GM19351 (cell line): Measurements from ENCODE around the gene ZNHIT1.

Experiments
- ATAC-seq: cut with Tn5 transposase; IDR thresholded peaks from one replicate; pipeline ENCODE4 v1.9.1; 2021; ENCODE audit warnings: mild to moderate bottlenecking, moderate library complexity; ENCODE audit not compliant: unreplicated experiment

Gene ZNHIT1

GRCh38 chr7:101217388-101218235 lies at the start of gene ZNHIT1, which contains the start of gene PLOD3:
Gene ZNHIT1 (plus strand): TSS chr7:101218165. CDS start chr7:101218196, 31 bp downstream.
Gene PLOD3 (minus strand): TSS chr7:101217581. CDS start chr7:101217274, 307 bp downstream.
- ATAC-seq = peak; percentile 72

DNA sequence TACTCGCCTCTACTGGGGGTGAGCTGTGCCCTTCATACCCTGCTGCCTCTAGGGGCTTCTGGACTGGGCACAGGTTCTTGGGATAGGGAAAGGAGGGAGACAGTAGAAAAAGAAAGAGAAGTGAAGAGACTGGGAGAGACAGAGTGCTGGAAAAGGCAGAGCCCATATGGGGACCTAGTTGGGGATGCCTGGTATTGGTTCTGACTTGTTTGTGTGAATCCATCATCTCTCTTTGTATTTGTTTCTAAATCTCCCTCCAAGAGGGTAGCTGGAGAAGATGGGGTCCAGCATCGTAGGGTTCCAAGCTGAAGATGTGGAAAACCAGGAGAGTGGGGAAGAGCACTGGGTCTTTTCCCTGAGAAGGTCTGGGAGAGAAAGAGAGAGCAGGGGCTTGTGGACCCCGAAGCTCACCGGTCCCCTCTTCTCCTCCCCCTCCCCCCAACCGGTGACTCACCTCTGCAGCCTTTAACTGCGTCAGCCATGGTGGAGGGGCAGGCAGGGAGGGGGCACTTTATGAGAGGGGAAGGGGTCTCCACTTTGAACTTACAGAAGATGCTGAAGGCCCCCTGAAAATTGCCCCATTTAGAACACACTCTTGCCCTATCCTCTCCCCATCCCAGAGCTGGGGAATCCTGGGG lies 49.4 kb upstream of the ZNHIT1 start:
- ATAC-seq = no peak

- ATAC-seq = no peak
These were observed 48.7 kb upstream of the ZNHIT1 start for GRCh38 chr7:101169110-101169837.

GRCh38 chr7:101169838-101170551 lies 48.0 kb upstream of the ZNHIT1 start:
- no peak for ATAC-seq

DNA sequence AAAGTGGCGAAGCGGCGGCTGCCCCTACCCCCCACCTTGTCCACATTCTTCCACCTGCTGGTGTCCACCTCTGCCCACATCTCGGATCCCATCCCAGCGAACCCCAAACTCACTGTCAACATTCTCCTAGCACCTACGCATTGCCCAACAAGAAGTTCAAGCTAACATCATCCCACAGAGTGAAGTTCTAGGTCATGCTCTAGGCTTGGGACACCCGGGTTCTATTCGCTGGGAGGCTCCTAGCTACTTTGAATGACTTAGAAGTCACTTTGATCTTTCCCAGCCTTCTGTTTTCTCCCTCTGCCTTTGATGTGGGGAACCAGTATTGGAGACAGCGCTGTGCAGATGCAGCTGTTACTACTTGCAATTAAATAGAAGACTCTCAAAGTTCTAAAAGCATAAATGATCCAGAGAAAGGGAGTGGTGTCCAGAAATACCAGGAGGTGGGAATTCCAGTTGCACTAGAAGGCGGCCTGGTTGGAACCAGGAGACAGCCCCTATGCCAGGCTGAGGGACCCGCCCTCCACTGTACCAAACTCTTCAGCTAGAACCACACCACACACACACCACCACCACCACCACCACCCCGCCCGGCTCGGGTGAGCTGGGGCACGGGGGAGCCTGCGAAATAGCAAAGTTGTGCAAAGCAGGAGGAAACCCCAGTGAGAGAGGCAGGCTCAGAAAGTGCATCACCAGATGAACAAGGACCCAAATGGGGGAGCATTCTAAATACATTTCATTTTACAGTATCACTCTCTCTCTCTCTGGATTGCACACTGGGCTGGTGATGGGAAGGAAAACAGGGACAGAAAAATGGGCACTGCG lies 47.1 kb upstream of the ZNHIT1 start:
- no peak for ATAC-seq

DNA sequence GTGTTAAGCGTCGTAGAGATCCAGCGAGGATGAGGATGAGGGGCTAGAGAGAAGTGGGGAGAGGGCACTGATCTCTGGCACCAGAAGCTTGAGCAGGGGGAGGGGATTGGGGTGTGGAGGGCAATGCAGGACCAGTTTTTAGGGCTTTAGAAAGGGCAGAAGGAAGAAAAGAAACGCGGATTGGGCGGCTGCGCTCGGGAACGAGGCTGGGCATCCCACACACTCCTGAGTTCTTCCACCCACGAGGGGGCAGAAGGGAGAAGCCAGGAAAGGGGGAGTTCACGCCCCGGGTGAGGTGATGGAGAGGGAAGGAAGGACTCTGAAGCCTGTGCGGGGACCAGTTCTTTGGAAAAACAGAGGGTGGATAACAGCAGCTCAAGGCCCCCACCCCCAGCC lies 46.5 kb upstream of the ZNHIT1 start:
- ATAC-seq = no peak

DNA sequence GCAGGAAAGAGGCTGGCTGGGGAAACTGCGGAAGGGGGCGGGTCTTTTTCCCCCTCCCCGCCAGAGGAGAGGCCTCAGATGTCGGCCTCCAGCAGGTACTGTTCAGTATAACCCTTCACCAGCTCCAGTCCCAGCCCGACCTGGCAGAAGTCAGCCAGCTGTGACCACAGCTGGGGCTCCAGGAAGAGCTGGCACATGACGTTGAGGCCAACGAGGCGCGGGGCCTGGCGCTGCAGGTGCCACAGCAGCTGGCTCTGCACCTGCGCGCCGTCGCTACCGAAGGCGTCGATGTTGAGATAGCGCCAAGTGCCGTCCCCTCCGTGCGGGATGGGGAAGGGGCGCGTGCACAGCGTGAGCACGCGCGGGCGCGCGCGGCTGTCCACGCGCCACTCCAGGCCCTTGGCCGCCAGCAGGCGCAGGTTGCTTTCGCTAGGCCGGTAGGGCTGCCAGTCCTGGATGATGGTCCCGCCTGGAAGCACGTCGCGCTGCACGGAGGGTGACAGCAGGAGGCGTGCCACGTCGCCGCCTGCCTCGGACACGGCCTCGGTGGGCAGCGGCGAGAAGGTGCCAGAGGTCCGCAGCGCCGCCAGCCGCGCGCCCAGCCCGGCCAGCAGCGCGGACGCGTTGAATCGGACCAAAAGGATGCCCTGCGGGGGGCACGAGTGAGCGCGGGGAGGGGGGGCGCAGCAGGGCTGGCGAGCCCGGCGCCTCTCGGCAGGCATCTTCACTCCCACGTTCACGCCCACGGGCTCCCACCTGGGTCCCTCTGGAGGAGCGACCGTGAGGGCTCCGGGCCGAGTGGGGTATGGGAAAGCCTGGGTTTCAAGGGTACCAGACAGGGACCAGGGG lies 45.7 kb upstream of the ZNHIT1 start:
- no peak for ATAC-seq

DNA sequence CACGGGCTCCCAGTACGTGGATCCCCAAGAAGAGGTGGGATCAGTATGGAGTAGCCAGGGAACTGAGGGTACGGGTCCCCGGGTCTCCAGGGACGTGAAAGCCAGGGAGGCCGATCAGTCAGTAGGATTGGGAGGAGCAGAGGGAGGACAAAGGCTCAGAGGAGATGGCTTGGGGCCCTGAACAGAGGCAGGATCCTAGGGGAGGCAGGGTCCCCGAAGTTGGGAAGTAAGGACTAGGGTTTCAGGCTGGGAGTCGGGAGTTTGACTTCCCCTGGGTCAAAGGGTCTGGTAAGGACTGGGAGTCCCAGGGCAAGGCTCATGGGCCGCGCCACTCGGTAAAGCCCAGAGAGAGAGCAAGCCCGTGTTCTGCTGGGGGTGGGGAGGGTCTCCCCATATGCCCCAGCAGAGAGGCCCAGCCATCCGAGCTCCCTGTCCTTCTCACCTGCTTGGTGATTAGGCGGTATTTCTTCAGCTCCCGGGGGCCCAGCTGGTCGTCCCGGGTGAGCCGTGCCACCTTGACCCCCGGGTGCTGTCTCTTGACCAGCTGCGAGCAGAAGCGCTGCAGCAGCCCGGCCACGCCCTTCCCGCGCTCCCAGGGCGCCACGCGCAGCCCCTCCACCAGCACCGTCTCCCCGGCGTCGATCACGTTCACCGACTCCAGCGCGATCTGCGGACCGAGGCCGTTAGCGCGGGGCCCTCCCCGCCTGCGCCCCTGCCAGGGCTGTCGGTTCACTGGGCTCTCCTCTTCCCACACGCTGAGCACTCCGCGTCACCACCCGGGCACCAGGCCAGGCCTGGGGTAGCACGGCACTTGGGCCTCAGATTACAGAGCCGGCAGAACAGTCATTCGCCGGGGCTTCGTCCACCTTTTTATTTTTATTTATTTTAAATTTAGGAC lies 44.9 kb upstream of the ZNHIT1 start:
- no peak for ATAC-seq

GRCh38 chr7:101173752-101174244 lies 44.2 kb upstream of the ZNHIT1 start:
- peak; percentile 56 for ATAC-seq

DNA sequence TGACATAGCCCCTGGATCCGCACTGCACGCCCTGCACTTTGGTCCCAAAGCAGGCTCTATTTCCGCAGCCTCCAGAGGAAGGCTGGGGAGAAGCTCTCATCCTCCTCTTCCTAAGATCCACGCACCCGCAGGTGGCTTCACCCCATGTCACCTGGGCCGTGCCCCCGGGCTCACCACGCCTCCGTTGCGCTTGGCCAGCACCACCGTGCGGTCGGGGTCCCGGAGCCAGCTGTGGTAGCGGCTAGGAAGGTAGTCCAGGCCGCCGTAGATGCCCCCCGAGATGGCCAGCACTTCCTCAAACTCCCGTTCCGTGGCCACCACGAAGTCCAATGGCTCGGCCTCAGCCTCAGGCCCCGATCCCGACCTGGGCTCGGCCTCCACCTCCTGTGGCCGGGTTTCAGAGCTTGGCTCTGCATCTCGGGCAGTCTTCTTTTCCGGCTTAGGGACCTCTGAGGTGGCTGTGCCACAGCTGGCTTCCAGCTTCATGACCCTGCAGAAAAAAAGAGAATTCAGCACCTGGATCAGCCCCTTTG lies 43.6 kb upstream of the ZNHIT1 start:
- no peak for ATAC-seq

DNA sequence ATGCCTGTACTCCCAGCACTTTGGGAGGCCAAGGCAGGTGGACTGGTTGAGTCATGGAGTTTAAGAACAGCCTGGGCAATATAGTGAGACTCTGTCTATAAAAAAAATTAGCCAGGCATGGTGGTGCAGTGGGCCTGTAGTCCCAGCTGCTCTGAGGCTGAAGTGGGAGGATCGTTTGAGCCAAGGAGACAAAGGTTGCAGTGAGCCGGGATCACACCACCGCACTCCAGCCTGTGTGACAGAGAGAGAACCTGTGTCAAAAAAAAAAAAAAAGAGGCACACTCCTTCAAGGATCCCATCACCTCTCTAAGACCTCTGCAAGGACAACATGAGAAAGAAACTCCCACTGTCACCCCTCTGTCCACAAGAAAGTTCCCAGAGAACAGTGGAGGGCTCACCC lies 42.3 kb upstream of the ZNHIT1 start:
- no peak for ATAC-seq

GRCh38 chr7:101177644-101178043 lies 40.3 kb upstream of the ZNHIT1 start:
- ATAC-seq = no peak

DNA sequence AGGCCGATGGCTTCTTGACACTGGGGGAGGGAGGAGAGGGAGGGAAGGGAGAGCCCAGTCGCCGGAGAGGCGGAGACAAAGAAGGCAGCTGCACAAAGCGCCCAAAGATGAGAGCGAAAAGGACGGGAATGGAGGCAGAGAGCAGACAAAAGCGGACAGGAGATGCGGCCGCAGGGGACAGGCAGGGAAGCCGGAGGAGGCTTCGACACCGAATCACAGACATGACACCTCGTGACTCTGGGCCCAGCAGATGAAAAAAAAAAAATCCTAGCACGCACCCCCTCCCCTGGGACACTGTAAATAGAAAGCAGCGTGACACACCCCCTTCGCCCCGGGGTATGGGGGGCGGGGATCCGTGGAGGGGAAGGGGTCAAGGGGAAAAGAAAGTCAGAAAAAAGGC lies 38.8 kb upstream of the ZNHIT1 start:
- ATAC-seq = no peak

DNA sequence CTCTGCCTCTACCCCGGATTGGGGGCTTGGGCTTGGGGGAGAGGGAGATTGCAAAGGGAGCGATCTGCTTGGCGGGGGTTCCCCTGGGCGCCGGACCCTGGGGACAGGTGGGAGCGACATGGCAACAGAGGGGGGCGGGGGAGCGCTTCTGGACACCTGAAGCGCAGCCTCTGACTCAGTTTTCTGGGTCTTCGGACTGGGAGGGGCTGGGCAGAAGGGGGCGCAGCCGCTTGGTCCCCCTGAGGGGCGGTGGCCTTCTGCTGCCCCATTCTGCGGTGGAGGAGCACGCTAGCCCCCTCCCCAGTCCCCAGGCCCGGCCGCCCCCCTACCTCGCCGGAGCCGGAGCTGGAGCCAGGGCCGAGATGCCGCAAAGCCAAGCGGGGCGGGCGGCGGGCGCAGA lies 38.3 kb upstream of the ZNHIT1 start:
- no peak for ATAC-seq

DNA sequence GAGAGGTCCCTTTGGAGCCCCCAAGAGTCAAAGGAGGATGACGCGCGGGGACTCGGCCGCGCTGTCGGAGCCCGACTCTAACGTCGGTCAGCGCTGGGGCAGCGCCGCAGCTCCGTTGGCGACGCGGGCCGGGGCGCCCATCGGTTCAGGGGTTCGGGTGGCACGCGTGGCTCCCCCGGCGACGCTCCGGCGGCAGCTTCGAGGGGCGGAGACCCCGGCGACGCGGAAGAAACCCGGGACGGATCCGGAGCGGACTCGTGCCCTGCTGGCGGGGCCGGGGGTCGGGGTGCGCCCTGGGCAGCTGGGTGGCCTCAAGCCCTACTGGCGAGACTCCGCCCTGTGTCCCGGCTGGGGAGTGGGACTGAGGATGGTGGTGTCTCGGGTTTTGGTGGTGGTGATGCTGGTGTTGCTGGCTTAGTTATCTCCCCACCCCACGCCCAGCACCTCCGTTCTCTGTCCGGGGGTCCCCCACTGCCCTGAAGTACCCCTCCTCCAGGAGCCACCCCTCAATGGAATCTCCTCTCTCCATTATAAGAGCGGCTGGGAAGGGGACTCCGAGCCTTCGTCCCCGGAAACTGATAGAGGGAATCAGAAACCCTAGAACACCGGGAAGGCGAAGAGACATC lies 37.7 kb upstream of the ZNHIT1 start, which contains the start of gene NAT16:
NAT16 (minus strand) TSS at position 164 of the 626 bp plus-strand sequence. CDS start 5,486 bp downstream, outside the sequence.
- ATAC-seq = no peak

DNA sequence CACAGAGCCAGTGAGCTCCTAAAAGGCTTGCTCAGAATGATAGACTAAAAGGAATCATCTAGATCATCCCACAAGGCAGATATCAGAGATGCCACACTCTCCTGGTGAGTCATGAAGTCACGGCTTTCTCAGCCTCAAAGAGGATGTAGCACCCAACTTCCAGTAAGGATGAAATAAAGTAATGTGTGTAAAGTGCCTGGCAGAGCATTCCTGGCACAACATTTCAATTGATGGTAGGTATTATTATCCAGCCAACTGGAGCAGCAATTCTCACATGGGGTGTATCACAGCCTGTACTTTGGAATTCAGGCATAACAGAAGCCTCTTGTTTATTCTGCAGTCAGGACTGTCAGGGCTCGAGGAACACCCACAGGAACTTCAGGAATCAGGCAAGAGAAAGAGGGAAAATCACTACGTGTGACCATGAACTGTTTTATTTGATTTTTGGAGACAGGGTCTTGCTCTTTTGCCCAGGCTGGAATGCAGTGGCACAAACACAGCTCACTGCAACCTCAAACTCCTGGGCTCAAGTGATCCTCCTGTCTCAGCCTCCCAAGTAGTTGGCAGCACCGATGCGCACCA lies 32.6 kb upstream of the ZNHIT1 start:
- no peak for ATAC-seq

DNA sequence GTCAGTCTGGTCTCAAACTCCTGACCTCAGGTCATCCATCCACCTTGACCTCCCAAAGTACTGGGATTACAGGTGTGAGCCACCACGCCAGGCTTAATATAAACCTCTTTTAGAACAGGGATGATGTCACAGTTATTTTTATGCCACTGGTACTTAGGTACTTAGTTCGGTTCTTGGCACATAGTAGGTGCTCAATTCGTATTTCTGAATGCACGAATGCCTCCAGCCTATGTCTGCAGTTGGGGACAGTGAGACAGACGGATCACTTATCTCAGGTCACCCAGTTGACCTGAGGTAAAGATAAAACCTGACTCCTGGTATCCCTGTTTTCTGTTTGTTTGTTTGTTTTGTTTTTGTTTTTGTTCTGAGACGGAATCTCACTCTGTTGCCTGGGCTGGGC lies 31.8 kb upstream of the ZNHIT1 start:
- ATAC-seq = no peak
